ENCODE data around the gene IRF8.
"Not testable (repeated sequence)": the region's sequence is repeated elsewhere in the genome, so short reads cannot be mapped to it uniquely, and the experiment has no call there.

The IRF8 gene, protein sequence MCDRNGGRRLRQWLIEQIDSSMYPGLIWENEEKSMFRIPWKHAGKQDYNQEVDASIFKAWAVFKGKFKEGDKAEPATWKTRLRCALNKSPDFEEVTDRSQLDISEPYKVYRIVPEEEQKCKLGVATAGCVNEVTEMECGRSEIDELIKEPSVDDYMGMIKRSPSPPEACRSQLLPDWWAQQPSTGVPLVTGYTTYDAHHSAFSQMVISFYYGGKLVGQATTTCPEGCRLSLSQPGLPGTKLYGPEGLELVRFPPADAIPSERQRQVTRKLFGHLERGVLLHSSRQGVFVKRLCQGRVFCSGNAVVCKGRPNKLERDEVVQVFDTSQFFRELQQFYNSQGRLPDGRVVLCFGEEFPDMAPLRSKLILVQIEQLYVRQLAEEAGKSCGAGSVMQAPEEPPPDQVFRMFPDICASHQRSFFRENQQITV

DNA sequence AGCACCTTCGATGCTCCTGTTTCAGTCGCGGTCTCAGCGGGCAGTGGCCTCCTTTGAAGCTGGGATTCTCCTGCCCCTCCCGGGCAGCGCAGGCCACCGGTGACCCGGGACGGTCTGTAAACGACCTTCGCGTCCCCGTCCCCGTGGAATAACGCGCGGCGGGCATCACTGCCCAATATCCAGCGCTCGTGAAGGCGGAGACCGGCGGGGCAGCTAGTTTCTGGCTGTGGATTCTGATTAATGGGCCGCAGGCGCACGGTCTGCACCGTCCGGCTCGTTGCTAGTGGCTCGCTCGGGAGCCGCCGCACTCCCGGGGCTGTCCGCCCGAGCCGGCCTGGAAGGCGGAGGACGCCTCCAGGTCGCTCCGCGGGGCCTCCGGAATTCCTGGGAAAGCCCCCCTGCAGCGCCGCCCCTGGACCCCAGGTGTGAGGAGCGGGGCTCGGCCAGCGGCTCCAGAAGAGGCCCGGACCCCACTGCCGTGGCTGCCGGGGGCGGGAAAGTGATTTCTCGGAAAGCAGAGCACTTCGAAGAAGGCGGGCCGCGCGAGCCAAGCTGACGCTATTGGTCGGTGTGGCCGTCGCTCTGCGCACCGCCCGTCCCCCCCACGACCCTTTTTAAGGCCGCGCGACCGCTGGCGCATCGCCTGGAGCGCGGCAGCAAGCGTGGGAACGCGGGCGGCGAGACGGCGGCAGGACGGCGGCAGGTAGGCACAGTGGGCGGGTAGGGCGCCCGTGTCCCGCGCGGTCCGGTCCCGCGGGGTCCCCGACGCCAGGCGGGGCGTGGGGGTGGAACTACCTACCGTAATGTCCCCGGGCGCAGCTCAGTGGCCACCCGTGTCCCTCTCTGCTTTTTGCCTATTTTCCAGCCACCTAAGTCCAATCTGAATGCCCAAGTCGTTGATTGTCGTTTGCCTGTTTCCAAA, at the start of gene IRF8:
Gene IRF8, plus strand, starts transcription at position 642 of the 922 bp plus-strand sequence. CDS start 3,854 bp downstream, outside the sequence.
- no peak for DNase-seq (ENCODE audit: low spot score)

DNA sequence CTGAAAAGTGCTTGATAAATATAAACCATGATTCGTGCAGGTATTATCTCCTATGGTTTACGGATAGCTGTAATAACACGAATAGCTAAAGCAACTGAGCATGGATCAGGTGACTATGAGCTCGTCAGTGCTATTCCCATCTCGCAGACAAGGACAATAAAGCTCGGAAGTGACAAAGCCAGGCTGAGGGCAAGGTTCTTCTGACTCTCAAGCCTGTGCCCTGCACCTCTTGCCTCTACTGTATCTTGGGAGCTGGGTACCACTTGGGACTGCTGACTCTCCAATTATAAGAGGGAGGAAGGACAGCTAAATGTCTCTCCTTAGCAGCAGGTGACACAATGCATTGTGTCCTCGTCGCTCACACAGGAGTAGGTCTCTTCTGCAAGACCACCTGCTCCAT, 49.6 kb upstream of the IRF8 start:
- DNase-seq (ENCODE audit: low spot score) = no peak

DNA sequence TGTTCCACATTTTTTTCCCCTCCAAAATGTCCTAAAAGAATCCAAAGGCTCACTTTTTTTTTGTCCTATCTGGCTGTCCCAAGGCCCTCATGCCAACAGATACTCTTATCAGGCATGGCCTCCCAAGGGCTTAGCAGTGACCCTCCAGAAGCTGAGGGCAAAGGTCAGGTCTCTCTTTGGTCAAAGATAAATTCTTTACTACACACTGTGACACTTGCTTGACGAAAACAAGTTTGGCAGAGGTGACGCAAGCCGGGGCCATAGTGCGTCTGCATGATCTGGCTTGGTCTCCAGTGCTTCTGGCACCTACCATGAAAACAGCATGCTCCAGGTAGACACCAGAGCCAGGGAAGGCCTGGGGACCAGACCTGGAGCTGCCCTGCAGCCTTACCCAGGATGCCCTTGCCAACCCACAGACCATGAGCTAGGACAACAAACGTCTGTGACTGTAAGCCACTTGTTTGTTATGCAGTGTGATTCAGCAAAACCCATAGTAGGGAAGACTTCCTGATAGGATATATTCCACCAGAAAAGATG, 48.5 kb upstream of the IRF8 start:
- DNase-seq (ENCODE audit: low spot score) = no peak

DNA sequence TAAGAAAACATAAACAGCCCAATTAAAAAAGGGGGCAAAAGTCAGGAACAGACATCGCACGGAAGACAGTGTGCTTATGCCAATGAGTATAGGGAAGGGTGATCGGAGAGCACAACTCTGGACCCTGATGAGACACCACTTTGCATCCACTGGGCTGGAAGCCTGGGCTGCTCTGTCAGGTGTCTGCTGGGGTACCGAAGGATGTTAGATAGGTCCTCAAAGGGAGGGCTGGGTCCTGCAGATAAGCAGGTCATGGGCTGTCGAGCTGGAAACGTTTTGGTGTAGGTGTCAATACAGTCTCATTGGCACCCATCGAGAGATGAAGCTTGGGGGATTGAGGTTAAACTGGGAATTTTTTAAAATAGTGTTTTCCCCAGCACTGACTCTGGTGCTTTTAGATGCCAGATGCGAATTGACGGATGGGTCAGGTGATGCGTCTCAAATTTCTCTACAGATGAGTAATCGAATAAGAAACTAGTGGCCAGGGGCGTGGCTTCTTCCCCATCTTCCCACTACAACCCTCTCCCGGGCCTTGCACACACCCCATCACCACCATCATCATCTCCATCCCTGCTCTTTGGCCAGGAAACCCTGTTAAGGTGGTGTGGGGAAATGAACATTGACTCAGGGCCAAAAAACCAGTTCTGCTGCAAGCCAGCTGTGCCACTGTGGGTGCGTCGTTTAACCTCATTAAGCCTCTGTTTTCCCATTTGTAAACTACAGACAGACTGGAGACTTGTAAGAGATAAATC, 47.8 kb upstream of the IRF8 start:
- DNase-seq (ENCODE audit: low spot score) = no peak

DNA sequence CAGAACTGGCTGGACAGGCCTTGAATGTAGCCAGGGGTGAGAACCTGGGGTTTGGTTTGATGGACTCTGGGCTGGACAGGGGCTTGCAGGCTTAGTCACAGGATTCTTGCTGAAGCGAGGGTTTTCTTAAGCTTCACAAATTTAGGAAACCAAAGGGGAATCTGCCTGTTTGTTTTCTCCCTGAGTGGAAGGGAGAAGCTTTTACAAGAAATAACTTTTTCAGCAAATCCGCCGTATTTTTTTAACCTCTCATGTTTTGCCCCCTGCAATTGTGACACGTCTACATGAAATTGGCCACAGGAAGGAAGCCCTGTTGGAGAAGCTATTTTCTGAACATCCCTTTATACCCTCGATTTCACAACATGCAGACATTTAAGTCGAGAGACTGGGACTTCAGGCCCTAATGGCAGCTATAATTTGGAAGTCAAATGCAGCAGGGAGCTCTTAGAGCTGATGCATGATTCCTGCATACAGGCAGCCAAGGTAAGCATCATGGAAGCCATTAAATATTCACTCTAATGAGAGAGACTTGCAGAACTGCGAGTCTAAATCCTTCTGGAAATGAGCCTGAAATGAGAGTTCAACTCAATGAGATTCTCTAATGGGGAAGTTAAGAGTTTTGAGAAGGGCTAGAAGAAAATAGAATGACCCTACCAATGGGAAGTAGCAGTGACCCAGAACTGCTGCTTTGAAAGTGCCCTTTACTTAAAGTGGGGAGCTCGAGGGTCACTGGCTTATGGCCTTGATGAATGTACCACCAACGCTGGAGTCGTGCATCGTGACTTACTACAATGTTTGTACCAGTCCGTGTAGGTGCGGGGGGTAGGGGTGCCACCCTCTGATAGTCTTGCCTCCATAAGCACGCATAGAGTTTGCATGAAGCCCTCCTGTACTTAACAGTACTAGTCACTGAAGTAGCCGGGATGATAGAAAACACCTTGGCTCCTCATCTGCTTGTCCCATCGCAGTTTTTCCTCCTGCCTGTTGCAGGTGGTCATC, 45.1 kb upstream of the IRF8 start:
- no peak for DNase-seq (ENCODE audit: low spot score)

DNA sequence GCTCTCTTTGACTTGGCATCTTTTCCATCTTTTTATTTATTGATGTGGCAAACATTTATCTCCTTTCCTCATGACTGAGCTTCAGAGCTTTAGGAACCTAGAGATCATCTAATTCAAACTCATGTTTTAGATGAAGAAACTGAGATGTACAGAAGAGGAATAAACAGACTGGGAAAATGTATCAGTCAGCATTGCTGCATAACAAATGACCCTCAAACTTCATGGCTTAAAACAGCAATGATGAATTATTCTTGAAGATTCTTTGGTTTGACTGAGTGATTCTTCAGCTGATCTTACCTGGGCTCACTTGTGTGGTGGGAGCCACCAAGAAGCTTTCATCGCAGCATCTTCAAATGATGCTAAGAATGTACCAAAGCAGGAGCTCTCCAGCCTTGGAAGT, 44.0 kb upstream of the IRF8 start:
- no peak for DNase-seq (ENCODE audit: low spot score)

DNA sequence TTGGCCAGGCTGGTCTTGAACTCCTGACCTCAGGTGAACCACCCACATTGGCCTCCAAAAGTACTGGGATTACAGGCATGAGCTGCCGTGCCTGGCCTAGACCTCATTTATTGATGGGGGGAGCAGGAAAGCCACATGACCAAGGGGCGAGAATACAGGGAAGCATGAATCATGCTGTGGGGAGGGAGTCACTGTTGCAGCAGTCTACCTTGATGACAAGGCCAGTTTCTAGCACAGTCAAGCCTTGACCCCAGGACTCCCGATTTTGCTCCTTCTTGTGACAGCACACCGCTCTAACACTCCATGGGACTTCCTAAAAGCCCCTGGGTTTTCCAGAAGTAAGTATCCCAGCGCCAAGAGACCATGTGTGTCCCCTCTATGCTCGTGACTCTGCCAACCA, 42.9 kb upstream of the IRF8 start:
- no peak for DNase-seq (ENCODE audit: low spot score)

DNA sequence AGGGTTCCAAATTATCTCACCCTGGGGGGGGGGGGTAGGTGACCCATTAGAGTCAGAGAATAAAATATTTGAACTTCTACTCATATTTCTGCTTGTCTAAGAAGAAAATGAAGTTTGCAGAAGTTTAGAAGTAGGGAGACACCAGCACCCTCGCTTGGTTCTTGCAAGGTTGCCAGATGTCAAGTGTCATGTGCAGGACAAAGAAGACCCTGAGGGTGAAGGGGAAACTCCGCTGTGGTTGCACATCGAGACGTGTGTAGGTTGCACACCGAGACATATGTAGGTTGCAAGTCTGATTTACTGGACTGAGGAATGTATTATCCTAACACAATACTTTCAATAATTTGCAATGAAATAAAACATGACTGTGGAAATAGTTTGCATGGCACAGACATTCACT, 42.4 kb upstream of the IRF8 start:
- no peak for DNase-seq (ENCODE audit: low spot score)

DNA sequence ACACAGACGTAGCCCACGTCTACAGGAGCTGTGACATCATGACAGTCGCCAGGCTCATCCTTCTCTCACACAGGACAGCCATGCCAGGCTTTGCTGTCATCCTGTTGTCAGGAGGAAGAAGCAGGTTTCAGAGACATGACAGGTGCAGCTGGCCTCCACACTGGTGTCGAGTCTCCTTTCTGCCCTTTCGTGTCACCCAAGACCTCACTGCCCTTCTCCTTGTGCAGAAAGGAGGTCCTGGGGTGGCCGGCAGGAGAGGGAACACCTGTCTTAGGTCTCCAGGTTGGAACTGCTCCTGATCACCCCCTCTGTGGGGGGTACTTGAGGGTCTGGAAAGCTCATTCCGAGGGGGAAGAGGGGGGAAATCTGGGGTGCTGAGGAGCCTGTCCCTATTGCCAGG, 41.6 kb upstream of the IRF8 start:
- no peak for DNase-seq (ENCODE audit: low spot score)

DNA sequence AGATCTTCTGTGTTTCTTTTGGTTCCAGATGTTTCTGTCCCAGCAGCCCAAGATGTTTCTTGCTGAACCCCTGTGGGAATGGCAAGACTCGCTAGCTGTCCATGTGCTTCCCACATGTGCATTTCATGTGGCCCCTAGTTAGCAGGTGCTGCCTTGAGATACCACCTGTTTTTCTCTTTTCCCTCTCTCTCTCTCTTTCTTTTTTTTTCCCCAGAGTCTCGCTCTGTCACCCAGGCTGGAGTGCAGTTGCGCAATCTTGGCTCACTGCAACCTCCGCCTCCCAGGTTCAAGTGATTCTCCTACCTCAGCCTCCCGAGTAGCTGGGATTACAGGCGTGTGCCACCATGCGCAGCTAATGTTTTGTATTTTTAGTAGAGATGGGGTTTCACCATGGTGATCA, 40.4 kb upstream of the IRF8 start:
- not testable (repeated sequence) for DNase-seq (ENCODE audit: low spot score)

DNA sequence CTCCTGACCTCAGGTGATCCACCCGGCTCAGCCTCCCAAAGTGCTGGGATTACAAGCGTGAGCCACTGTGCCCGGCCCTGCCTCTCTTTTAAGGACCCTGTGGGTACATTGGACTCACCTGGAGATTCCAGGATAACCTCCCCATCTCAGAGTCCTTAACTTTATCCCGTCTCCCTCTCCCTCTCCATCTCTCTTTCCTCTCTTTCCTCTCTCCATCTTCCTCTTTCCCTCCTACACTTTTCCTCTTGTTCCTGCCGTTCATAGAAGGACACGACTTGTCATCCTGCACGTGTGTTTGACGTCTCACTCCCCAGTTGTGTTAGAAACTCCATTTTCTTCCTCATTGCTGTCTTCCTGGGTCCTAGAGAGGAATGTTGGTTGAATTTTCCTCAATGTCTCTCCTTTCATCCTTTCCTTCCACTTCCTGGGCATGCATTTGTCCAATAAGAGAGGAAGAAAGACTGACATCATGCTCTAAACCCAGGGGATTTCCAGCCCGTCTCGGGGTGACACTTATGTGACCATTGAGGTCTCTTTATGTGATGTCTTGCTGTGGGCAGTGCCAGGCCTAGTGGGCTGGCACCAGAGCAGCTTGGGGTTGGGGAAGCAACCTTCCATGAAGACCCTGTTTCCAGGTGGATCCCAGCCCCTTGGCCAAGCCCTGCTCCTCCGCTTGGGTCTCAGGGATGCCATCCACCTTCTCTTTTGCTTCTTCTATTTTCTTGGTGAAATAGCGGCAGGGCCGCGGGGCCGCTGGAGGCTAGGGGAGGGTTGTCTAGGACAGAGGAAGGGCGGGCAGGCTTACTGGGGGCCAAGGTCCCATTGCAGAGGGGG, 39.8 kb upstream of the IRF8 start:
- DNase-seq (ENCODE audit: low spot score) = no peak

DNA sequence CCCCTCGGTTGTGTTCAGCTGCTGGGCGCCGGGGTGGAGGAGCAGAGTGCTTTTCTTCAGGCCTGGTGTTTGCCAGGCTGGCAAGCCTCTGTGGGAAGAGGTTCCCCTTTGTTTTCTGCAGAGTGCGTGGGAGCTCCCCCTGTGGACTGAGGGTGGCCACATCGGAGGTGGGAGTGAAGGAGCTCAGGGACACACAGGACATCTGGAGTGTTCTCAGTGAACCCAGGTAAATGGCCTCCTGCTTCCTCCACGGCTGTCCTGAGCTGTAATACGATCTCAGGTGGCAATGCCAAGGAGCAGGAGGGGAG, 39.2 kb upstream of the IRF8 start:
- DNase-seq (ENCODE audit: low spot score) = no peak

DNA sequence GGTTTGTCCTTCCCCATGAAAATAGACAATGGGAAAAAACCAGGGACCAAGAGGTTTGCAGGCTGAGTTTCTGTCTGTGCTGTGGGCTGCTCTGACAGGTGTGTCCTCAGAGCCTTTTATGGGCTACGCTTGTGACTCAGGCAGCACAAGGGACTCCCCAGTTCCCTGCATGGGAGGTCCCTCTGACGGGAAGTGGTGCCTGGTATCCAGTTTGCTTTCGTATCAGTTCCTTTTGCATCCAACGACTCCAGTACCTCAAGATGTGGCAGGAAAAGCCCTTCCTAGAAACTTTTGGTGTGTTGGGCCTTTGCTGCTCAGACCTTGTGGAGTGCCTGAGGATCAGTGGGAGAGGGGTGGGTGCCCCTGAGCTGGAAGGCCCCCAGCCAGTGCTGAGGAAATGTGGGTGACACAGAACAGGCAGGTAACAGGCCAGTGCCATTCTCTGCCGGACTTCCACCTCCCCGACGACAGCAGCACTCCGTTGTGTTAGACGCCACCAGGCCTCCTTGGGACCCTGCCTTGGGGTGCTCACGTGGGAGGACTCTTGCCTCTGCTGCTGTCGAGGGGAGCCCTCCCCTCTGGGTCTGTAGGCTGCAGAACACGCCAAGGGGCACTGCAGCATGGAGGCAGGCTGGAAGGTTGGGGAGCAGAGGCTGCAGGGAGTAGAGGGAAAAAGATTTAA, 38.4 kb upstream of the IRF8 start:
- DNase-seq (ENCODE audit: low spot score) = no peak

DNA sequence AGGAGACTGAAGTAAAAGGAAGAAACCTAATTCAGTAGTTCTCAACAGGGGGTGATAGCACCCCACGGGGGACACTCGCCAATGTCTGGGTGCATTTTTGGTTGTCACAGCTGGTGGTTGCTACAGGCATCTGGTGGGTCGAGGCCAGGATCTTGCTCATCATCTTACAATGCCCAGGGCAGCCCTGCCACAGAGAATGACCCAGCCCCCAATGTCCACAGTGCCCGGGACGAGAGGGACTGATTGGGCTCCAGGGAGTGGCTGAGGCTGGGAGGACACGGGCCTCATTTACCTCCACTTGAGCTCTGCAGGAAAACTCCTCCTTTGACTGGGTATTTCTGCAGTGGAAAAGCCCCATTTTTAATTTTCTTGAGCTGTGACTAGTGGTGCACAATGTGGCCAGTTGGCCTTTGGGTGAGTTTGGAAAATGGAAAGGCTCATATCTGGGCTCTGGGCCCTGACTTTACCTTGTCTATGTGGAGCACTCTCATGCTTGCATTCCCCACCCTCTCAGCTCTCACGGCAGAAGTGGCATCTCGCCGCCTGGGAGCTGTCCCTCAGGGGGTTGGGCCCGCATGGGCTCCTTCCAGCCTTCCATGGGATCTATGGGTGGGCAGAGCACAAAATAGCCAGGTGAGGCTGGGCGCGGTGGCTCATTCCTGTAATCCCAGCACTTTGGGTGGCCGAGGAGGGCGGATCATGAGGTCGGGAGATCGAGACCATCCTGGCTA, 37.7 kb upstream of the IRF8 start:
- no peak for DNase-seq (ENCODE audit: low spot score)

DNA sequence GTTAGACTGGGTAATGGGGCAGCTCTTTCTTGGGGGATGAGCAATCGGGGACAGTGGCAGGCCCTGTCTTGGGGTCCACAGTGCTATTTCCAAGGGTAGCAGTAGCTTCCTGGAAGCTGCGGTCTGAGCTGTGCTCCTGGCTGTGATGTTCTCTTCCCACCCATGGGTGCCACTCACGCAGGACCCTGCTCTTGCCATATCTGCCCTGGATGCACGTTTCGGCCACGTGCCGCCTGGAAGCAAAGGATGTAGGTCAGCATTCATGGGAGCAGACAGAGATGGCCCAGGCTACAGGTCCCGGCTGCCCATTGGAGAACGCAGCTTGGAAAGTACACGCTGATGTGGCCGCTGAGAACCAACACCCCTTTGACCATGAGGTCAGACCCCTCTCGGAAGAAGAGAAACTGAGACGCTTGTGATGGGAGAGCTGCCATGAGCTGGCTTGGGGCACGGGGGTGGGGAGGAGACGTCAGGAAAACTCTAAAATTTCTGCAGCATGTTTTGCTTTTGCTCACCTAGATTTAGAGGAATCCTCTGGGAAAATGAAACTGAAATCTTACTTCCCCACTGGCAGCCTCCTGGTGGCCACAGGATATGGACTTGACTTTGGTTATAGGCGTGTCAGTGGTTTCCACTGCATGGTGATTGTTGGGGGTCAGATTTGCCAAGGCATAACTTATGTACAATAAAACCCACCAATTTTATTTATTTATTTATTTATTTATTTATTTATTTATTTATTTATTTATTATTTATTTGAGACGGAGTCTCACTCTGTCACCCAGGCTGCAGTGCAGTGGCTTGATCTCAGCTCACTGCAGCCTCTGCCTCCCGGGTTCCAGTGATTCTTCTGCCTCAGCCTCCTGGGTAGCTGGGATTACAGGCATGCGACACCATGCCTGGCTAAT, 36.2 kb upstream of the IRF8 start:
- DNase-seq (ENCODE audit: low spot score) = no peak

DNA sequence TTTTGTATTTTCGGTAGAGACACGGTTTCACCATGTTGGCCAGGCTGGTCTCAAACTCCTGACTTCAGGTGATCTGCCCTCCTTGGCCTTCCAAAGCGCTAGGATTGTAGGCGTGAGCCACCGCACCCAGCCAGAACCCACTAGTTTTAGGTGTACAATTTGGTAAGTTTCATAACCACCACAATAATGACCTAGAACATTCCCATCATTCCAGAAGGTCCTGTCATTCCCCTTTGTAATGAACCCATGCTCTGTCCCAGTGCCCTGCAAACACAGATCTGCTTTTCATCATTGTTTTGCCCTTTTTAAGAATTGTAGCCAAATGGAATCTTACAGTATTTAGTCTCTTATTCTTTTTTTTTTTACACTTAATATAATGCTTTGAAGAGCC, 35.6 kb upstream of the IRF8 start:
- no peak for DNase-seq (ENCODE audit: low spot score)

DNA sequence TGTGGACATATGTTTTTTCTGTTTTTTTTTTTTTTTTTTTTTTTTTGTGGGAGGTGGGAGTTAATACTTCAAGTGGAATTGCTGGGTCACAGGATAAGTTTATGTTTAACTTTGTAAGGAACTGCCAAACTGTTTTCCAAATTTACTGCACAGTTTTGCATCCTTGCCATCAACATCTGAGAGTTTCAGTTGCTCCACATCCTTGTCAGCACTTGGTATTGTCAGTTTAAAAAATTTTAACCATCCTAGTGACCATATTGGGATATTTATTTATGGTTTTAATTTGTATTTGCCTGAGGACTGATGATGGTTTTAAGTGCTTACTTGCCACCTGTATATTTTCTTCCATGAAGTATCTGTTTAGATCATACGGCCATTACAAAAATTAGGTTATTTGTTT, 34.0 kb upstream of the IRF8 start:
- no peak for DNase-seq (ENCODE audit: low spot score)

DNA sequence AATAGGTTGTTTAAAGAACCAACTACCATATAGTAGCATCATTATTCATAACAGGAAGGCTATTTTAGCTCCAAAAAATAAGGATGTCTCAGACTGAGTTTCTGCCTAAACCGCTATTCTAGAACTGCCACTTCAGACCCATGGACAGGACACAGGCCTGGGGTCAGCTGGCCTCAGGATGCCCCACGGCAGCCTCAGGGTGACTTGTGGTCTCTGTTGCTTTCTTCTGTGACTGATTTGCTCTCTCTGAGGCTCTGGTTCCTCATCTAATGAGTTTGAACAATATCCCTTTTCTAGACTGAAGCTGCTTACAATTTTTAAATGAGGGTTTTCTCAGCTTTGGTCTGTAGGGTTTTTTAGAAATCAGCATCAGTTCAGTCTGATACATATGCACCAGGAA, 31.8 kb upstream of the IRF8 start:
- no peak for DNase-seq (ENCODE audit: low spot score)
